Cardiac fibroblast (primary cell): ENCODE results near the gene BEND6.

ENCODE experiments used
- DNase-seq, 2 donors: peaks; one replicate each; pipeline versions ENCODE4 v3.0.0 to v3.0.0-alpha.2; 2010; ENCODE audit warnings: low read depth in 2 of 2
- H3K4me3 ChIP-seq, 2 donors: replicated peaks in 1 of 2; 1 replicate in 1 of 2; 2 replicates in 1 of 2; pipeline ENCODE4 v1.5.1; 2011; ENCODE audit warnings: low read depth in 2 of 2, low read length in 2 of 2, mild to moderate bottlenecking in 2 of 2, moderate library complexity in 1 of 2
- CTCF ChIP-seq: IDR thresholded peaks from one replicate; pipeline ENCODE4 v1.5.1; 2011; ENCODE audit warnings: low read depth, mild to moderate bottlenecking, low read length, inconsistent platforms

BEND6 gene

DNA sequence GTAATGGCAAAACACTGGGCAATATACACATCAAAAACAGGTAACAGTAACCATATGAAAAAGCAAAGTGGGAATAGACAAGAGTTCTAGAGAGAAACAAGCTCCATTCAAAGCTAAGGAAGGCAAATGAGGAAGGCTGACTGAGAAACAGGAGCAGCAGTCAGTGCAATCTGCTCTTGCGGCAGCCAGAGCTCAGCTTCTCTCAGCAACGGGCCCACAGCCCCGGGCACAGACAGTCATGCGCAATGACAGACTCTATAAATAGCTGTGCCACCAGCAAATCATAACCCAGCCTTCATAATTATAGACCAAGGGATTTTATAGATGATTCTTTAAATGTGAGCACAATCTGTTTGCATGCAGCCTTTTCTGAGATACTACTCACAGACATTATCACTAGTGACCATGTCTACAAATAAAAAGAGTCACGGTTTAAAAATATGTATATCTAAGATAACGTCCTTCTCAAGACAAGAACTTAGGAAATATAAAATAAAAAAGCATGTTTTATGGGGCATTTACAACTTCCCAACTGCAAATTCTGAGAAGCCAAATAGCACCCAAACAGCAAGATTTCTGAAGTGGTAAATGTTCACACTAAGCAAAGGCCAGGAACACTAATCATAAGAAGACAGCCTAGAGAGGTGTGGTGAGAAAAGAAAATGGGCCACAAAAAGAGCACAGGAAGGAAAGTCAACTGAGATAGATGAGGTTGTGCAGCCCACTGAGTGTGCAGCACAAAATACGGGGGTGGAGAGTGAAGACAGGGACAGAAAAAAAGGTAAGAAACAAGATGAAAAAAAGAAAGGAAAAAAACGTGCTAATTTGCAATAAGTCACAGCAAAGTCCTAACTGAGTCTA, 39.9 kb upstream of the BEND6 start:
- no peak overlapping the region for H3K4me3 ChIP-seq
- DNase-seq: no peak
- no peak for TF ChIP-seq CTCF

GRCh38 chr6:56915832-56916231, 39.1 kb upstream of the BEND6 start:
- no peak for DNase-seq
- no peak for TF ChIP-seq CTCF
- no peak overlapping the region for H3K4me3 ChIP-seq

DNA sequence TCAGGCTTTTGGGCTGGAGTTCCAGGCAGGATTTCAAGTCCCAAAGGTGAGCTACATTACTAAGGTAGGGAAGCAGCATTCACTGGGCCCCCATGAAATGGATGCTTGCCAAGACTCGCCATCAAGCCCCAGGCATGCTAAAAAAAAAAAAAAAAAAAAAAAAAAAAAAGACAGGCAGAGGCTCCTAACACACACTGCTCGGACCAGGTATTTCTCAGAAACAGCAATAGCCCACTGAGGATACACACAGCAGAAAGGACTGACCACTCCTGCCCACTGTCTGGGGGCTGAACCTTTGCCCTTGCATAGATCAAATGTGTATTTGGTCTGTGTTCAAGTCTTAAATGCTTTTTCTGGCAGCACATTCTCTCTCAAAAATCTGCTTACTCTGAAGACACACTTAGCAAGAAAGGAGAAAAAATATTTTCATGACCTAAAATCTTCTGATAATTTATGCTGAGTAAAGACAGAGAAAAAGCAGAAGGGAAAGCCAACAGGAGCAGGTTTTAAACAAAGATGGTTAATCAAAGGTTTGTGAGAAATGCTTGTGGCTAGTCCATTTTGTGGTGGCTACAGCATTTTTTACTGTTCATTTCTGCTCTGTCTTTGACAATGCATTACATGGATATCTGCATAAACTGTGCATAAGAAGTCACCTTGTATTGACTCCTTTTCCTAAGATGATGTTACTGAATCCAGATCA, 37.9 kb upstream of the BEND6 start:
- TF ChIP-seq CTCF: no peak
- H3K4me3 ChIP-seq: no peak overlapping the region
- no peak for DNase-seq

- no peak for TF ChIP-seq CTCF
- DNase-seq: no peak
- H3K4me3 ChIP-seq: no peak overlapping the region
These were observed 32.3 kb upstream of the BEND6 start for GRCh38 chr6:56922645-56923044.

- no peak for DNase-seq
- TF ChIP-seq CTCF: no peak
These were observed 31.3 kb upstream of the BEND6 start for GRCh38 chr6:56923565-56923964.

DNA sequence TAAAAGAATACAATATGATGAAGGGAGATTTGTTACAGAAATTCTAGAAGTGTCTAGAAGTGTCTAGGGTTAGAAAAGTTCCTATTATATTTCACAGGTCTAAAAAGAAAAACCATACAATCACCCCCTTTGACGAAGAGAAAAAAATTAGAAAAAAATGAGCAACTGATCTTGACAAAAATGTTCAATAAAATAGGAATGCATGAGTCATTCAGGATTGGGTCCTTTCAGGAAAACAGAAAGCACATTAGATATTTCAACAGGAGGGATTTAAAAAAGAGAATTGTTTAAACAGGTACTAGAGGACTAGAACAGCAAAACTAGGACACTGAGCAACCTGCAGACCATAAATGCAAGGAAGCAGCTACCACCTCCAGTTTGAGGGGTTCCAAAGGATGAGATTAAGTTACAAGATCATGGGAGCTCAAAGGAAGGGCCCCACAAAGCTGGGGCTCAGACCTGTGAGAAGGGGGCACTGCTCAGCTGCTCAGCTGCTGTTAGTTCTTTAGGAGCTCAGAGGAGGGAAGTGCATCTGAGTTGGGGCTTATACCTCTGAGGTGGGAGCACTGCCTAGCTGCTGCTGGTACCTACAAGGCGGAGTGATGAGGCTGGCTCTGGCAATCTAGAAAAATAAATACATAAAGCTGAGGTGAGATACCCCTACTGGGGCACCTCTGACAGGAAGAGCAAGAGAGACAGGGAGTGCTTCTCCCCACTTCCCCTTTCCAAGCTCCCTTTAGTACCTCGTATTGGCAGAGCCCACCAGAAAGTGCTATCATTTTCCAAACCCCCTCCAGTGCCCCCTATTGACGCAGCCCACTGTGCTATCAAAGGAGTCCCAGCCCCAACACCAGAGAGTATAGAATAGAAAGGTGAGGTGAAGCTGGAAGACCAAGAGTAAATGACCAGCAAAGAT, 27.1 kb upstream of the BEND6 start:
- peak in 1 of 2 donors; percentile 52 for DNase-seq
- H3K4me3 ChIP-seq: no peak overlapping the region
- no peak for TF ChIP-seq CTCF

More at GRCh38 chr6:56923565-56923964, 31.3 kb upstream of the BEND6 start:
- no peak overlapping the region for H3K4me3 ChIP-seq
